Hepatocyte (in vitro differentiated cells): ENCODE data around the gene GPAM. TPM values are rescaled to one million over a fixed set of nuclear protein-coding genes. Genes with fewer than 3 reads are reported as not detected.

Source experiments
- polyA plus RNA-seq: library from polyadenylated mRNA; unstranded; fragments of >200 nt; fragmentation: Nextera tagmentation; extraction: Ambion mirVana; gene quantifications from 2 replicates; pipeline ENCODE4 v1.2.1, GENCODE V29; 2016
- total RNA-seq: library from RNA; depleted of rRNA; stranded (reverse); fragments of >200 nt; gene quantifications from 2 replicates; pipeline ENCODE4 v1.2.3, GENCODE V29; 2014

Gene GPAM
- total and polyA plus RNA-seq, 2 experiments from 2014 or later, result 7.8 to 49.2 TPM

Other genes with a start within 250 kb of the GPAM start
- 0.08 and 0.10 TPM in 2 replicates for gene TECTB, start 99.6 kb upstream of the GPAM start, total RNA-seq
- not detected in 2 replicates for gene TECTB, start 99.6 kb upstream of the GPAM start, polyA plus RNA-seq
- gene ACSL5, start 190.4 kb upstream of the GPAM start, total RNA-seq, result 40.2 and 43.1 TPM in 2 replicates
- gene ACSL5, start 190.4 kb upstream of the GPAM start, polyA plus RNA-seq, result 22.2 and 22.7 TPM in 2 replicates